Ovary (tissue), 9 donors: Measurements from ENCODE around the gene MAPK8. TPM values are rescaled to one million over a fixed set of nuclear protein-coding genes. Genes with fewer than 3 reads are reported as not detected.

Experiments used
- DNase-seq, 5 donors: peaks; one replicate each; pipeline ENCODE4 v3.0.0-alpha.2; 2019 to 2020
- H3K27ac ChIP-seq, 2 donors: fragments of 200-600 bp; one replicate each; pipeline versions ENCODE4 v1.5.1 to v1.8.0; 2019 to 2022
- H3K27me3 ChIP-seq: fragments of 200-600 bp; one replicate; pipeline ENCODE4 v1.8.0; 2022
- H3K36me3 ChIP-seq: fragments of 200-600 bp; sonication (generic); one replicate; pipeline ENCODE4 v1.5.1; 2019
- H3K4me1 ChIP-seq: one replicate; pipeline ENCODE4 v1.8.1; 2013; ENCODE audit warnings: mild to moderate bottlenecking, moderate library complexity; ENCODE audit not compliant: insufficient read depth
- H3K4me3 ChIP-seq: fragments of 200-600 bp; sonication (generic); one replicate; pipeline ENCODE4 v1.5.1; 2017
- H3K9me3 ChIP-seq, 2 donors: fragments of 200-600 bp in 1 of 2; sonication (generic) in 1 of 2; one replicate each; pipeline versions ENCODE4 v1.5.1 to v1.8.1; 2013 to 2019; ENCODE audit warnings: mild to moderate bottlenecking in 1 of 2, moderate library complexity in 1 of 2
- EP300 ChIP-seq: sonication (generic); formaldehyde crosslinking; IDR thresholded peaks from one replicate; pipeline ENCODE4 v1.6.1; 2017; ENCODE audit warnings: antibody characterized with exemption
- POLR2A ChIP-seq: fragments of 450-650 bp; IDR thresholded peaks from one replicate; pipeline ENCODE4 v1.6.1; 2017; ENCODE audit warnings: antibody characterized with exemption, mild to moderate bottlenecking, moderate library complexity
- WGBS, 3 donors: extraction: QIAGEN DNeasy Blood & Tissue Kit in 1 of 3; methylation state at CpG; one replicate each; pipeline versions ENCODE4 v1.1.5 to v1.1.7; 2013 to 2017; 5-methylcytosine and 5-hydroxymethylcytosine counted together
- intact Hi-C, 4 donors: fragments of 100-400 bp; cut with DNase I; formaldehyde crosslinking; loops; one replicate each; pipeline versions ENCODE4 v1.11.0 to v1.15.1; 2022 to 2023
- polyA plus RNA-seq, 2 donors: library from polyadenylated mRNA; stranded (reverse); fragments of 200-250 nt in 1 of 2; fragments of 350-450 nt in 1 of 2; fragmentation: Illumina TruSeq in 1 of 2; extraction: RNeasy Lipid Tissue Mini Kit (QIAGEN cat#74804) in 1 of 2; gene quantifications; one replicate each; pipeline ENCODE4 v1.2.3, GENCODE V29; 2013 to 2014
- total RNA-seq, 7 donors: library from RNA; depleted of rRNA in 2 of 7; stranded (reverse); fragments of >200 nt in 2 of 7; fragmentation: NEBNext Ultra II Directional in 3 of 7; extraction: Animal tissue kit (Norgen Biotek cat#: 25700) in 3 of 7; gene quantifications; one replicate each; pipeline versions ENCODE4 v1.1.0 to v1.2.4, GENCODE V29; 2016 to 2023
- TF ChIP-seq, protein P1 (sequence below), 3 donors: fragments of 450-650 bp in 2 of 3; fragments of 200-600 bp in 1 of 3; IDR thresholded peaks; one replicate each; pipeline versions ENCODE4 v1.5.1 to v1.8.0; 2016 to 2022; ENCODE audit warnings: antibody characterized with exemption in 3 of 3, mild to moderate bottlenecking in 1 of 3
- donor health status: DM: no; HTN: no; CAD: no; lungs with moderate emphysema.
- donor health status: DM: no; HTN: no; CAD: no.
- donor health status: Bipolar disorder and iron deficiency.
- donor health status: DM: yes; HTN: yes; CAD: no.
- donor health status: DM: no; HTN: no; CAD: no.
- donor health status: DM: yes; HTN: yes; CAD: no.

Gene MAPK8
- total and polyA plus RNA-seq, 9 donors = 21.9 to 110 (median 68.6) TPM

GRCh38 chr10:48381971-48382370 is 75.5 kb downstream of the MAPK8 start:
- TF ChIP-seq EP300 (no peak), POLR2A (no peak)
- TF ChIP-seq, protein P1, sequence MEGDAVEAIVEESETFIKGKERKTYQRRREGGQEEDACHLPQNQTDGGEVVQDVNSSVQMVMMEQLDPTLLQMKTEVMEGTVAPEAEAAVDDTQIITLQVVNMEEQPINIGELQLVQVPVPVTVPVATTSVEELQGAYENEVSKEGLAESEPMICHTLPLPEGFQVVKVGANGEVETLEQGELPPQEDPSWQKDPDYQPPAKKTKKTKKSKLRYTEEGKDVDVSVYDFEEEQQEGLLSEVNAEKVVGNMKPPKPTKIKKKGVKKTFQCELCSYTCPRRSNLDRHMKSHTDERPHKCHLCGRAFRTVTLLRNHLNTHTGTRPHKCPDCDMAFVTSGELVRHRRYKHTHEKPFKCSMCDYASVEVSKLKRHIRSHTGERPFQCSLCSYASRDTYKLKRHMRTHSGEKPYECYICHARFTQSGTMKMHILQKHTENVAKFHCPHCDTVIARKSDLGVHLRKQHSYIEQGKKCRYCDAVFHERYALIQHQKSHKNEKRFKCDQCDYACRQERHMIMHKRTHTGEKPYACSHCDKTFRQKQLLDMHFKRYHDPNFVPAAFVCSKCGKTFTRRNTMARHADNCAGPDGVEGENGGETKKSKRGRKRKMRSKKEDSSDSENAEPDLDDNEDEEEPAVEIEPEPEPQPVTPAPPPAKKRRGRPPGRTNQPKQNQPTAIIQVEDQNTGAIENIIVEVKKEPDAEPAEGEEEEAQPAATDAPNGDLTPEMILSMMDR (IDR thresholded peaks at IDR 0.05) = no peak
- H3K27ac ChIP-seq = no peak overlapping the region

GRCh38 chr10:48382982-48383381 is 76.5 kb downstream of the MAPK8 start:
- no peaks in the 10 kb centered on the region for H3K9me3 ChIP-seq
- H3K4me1 ChIP-seq = peaks cover 2% of the 10 kb centered on the region
- DNase-seq = no peak
- TF ChIP-seq EP300 (no peak), POLR2A (no peak)
- TF ChIP-seq, protein P1 (IDR thresholded peaks at IDR 0.05) = no peak
- H3K36me3 ChIP-seq = no peaks in the 10 kb centered on the region
- no peak overlapping the region for H3K27ac ChIP-seq
- H3K4me3 ChIP-seq = no peak overlapping the region
- no peaks in the 10 kb centered on the region for H3K27me3 ChIP-seq
- intact Hi-C loops = no loop called here

More at GRCh38 chr10:48381971-48382370, 75.5 kb downstream of the MAPK8 start:
- peaks cover 2% of the 10 kb centered on the region for H3K4me1 ChIP-seq
- H3K9me3 ChIP-seq = no peaks in the 10 kb centered on the region
- H3K4me3 ChIP-seq = no peak overlapping the region
- no peaks in the 10 kb centered on the region for H3K27me3 ChIP-seq
- no peak for DNase-seq
- intact Hi-C loops = no loop called here
- no peaks in the 10 kb centered on the region for H3K36me3 ChIP-seq

DNA sequence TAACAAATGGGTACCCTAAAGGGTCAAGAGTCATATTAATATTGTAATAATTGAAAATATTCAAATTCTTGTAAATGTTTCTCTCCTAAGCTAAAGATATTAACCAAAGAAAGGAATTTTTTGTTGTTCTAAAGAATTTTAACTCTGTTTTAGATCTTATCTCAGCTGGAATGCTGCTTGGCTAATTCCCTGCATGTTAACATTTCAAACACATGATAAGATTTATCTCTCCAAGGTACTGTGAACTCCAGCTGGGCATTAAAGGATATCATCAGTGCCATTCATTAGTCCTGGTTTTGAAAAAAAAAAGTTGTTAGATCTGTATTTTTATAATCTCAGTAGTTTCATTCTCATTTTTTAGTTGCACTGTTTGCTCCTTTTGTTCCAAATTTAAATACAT is 76.9 kb downstream of the MAPK8 start:
- H3K36me3 ChIP-seq = no peaks in the 10 kb centered on the region
- intact Hi-C loops = no loop called here
- TF ChIP-seq EP300 = no peak
- DNase-seq = no peak
- H3K4me3 ChIP-seq = no peak overlapping the region
- H3K27me3 ChIP-seq = no peaks in the 10 kb centered on the region
- H3K27ac ChIP-seq = no peak overlapping the region
- no peaks in the 10 kb centered on the region for H3K9me3 ChIP-seq
- peaks cover 2% of the 10 kb centered on the region for H3K4me1 ChIP-seq

GRCh38 chr10:48384699-48384982 is 78.2 kb downstream of the MAPK8 start:
- H3K4me1 ChIP-seq = peaks cover 3% of the 10 kb centered on the region

DNA sequence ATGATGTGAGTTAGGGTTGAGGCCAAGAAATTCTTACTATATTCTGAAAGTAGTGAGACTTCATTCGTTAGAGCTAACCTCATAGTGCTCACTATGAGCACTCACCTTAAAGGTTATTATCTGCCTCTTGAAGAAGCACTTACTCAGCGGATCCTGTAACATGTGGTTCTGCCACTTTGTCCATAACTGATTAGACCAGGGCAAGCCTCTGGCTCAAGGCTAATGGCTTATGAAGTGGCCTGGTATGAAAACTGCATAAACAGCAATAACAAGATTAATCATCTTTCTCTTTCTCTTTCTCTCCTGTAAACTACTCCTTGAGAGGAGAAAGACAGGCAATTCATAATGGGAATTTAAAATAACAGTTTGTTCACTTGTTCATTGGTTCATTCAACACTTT is 82.8 kb downstream of the MAPK8 start:
- intact Hi-C loops = no loop called here
- H3K27ac ChIP-seq = no peak overlapping the region
- 87 to 96% (median 92%) methylated on average over 2 of the region's 2 CpGs for WGBS, 3 donors

More at GRCh38 chr10:48384699-48384982, 78.2 kb downstream of the MAPK8 start:
- H3K36me3 ChIP-seq = no peaks in the 10 kb centered on the region
- DNase-seq = peak in 2 of 5 donors; percentile 32 to 40
- H3K9me3 ChIP-seq = no peaks in the 10 kb centered on the region
- H3K27me3 ChIP-seq = no peaks in the 10 kb centered on the region
- TF ChIP-seq EP300 (no peak), POLR2A (no peak)
- TF ChIP-seq, protein P1 (IDR thresholded peaks at IDR 0.05) = no peak
- no peak overlapping the region for H3K27ac ChIP-seq
- intact Hi-C loops = no loop called here
- no peak overlapping the region for H3K4me3 ChIP-seq

More for the DNA sequence above, 82.8 kb downstream of the MAPK8 start:
- no peaks in the 10 kb centered on the region for H3K9me3 ChIP-seq
- no peak for DNase-seq
- H3K4me1 ChIP-seq = peaks cover 3% of the 10 kb centered on the region
- TF ChIP-seq EP300 (no peak), POLR2A (no peak)
- TF ChIP-seq, protein P1 (IDR thresholded peaks at IDR 0.05) = no peak
- no peaks in the 10 kb centered on the region for H3K36me3 ChIP-seq
- no peak overlapping the region for H3K4me3 ChIP-seq
- H3K27me3 ChIP-seq = no peaks in the 10 kb centered on the region
